ENCODE measurements around the gene IFI30. TPM values are rescaled to one million over a fixed set of nuclear protein-coding genes. Genes with fewer than 3 reads are reported as not detected.

The IFI30 gene
- total RNA-seq, 1 experiment from 2014 or later, result 416 TPM

DNA sequence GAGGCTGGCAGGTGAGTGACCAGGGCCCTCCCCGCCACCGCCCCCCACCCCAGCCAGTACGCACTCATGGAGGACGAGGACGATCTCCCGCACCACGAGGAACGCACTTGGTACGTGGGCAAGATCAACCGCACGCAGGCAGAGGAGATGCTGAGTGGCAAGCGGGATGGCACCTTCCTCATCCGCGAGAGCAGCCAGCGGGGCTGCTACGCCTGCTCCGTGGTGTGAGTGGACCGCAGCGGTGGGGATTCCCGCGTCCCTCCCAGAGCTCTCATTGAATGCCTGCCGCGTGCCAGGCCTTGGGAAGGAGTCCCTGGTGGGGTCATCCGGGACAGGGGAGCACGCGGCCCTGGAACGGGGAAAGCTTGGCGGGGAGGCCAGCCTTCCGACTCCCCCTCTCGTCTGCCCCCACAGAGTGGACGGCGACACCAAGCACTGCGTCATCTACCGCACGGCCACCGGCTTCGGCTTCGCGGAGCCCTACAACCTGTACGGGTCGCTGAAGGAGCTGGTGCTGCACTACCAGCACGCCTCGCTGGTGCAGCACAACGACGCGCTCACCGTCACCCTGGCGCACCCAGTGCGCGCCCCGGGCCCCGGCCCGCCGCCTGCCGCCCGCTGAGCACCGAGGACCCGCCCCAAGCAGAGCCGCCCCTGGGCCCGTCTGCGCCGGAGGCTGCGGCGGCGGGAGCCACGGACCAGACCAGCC is 4.8 kb upstream of the IFI30 start:
- Histone ChIP-seq H3K9ac (ENCODE audit: low read length) (no peak overlapping the region), H3K9me3 (ENCODE audit: low read length) (no peaks in the 10 kb centered on the region), H3K4me2 (ENCODE audit: low read depth, low read length, poor library complexity, severe bottlenecking) (peak overlapping the region; percentile 64), H3K27ac (ENCODE audit: low read length) (peak overlapping the region; percentile 85), H4K20me1 (ENCODE audit: insufficient read depth, low read depth, low read length) (no peaks in the 10 kb centered on the region), H3K4me1 (ENCODE audit: low read length) (peaks cover 55% of the 10 kb centered on the region), H2AFZ (ENCODE audit: low read length) (no peak overlapping the region), H3K27me3 (ENCODE audit: low read length) (no peaks in the 10 kb centered on the region), H3K36me3 (ENCODE audit: insufficient read depth, low read length) (peaks cover 7% of the 10 kb centered on the region; the same call in 1 of the 2 replicates), H3K9me2 (replicated peaks; ENCODE audit: insufficient read depth, low read length) (no peaks in the 10 kb centered on the region), H3K4me3 (ENCODE audit: low read length) (no peak overlapping the region), H3K79me2 (ENCODE audit: low read length) (no peaks in the 10 kb centered on the region)
- no peak for DNase-seq

DNA sequence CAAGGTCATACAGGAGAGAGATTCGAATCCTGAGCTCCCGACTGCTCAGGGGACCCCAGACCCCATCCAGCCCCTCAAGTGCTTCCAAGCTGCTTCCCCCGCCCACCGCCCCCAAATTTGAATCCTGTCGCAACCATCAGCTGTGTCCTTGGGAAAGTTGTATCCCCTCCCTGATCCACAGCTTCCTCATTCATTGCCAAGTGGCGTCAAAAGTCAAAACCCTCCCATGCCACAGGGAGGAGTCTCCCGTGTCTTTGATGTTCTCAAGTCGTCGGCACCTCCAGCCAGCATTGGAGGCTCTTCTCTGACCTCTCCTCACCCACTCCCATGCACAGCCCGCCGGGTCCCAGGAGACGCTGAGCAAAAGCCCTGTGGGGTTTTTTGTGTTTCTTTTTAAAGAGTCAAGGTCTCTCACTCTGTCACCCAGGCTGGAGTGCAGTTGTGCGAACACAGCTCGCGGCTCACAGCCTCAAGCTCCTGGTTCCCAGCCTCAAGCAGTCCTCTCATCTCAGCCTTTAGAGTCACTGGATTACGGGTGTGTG is 2.8 kb upstream of the IFI30 start:
- peak; percentile 89 for DNase-seq
- H2AFZ ChIP-seq (ENCODE audit: low read length), result no peak overlapping the region
- peaks cover 69% of the 10 kb centered on the region for H3K4me1 ChIP-seq (ENCODE audit: low read length)
- peak overlapping the region; percentile 85 for H3K27ac ChIP-seq (ENCODE audit: low read length)
- no peaks in the 10 kb centered on the region for H3K9me3 ChIP-seq (ENCODE audit: low read length)
- H3K36me3 ChIP-seq (ENCODE audit: insufficient read depth, low read length), result peaks cover 7% of the 10 kb centered on the region; the same call in 1 of the 2 replicates
- H3K9ac ChIP-seq (ENCODE audit: low read length), result peak overlapping the region; percentile 57
- H3K4me2 ChIP-seq (ENCODE audit: low read depth, low read length, poor library complexity, severe bottlenecking), result peak overlapping the region; percentile 66
- no peaks in the 10 kb centered on the region for H3K79me2 ChIP-seq (ENCODE audit: low read length)
- no peaks in the 10 kb centered on the region for H4K20me1 ChIP-seq (ENCODE audit: insufficient read depth, low read depth, low read length)
- no peaks in the 10 kb centered on the region for H3K27me3 ChIP-seq (ENCODE audit: low read length)
- peak overlapping the region; percentile 35; the same call in 1 of the 2 replicates for H3K4me3 ChIP-seq (ENCODE audit: low read length)
- no peaks in the 10 kb centered on the region for H3K9me2 ChIP-seq (replicated peaks; ENCODE audit: insufficient read depth, low read length)

DNA sequence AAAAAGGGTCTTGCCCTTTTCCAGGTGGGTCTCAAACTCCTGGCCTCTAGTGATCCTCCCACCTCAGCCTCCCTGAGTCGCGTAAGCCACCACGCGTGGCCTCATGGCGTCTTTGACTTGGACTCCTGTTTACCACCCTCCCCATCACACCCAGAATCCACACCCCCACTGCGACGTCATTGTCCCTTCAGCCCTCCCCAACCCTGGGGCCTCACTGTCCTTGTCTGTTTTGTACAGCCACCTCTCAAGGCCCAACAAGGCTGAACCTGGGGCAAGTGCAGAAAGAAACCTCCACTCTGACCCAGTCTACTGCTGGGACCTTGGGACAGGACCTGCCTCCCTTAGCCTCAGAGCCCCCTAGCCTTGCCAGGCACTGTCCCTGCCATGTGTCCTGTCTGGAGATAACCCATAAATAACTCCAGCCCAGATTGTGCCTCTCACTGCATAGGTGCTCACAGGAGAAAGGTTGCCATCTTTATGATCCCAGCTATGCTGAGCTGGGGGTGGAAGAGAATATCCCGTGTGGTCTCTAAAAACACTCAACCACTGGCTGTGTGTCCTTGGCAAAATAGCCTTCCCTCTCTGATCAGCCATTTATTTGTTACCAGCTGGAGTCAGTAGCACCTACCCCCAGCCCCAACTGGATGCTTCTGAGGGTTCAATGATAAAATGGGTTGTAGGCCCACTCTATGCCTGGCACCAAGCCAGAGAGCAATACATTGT is 1.8 kb upstream of the IFI30 start:
- Histone ChIP-seq H3K4me1 (ENCODE audit: low read length) (peaks cover 69% of the 10 kb centered on the region), H3K9me3 (ENCODE audit: low read length) (no peaks in the 10 kb centered on the region), H3K27me3 (ENCODE audit: low read length) (no peaks in the 10 kb centered on the region), H4K20me1 (ENCODE audit: insufficient read depth, low read depth, low read length) (no peaks in the 10 kb centered on the region), H3K4me2 (ENCODE audit: low read depth, low read length, poor library complexity, severe bottlenecking) (peak overlapping the region; percentile 66), H3K36me3 (ENCODE audit: insufficient read depth, low read length) (peaks cover 7% of the 10 kb centered on the region; the same call in 1 of the 2 replicates), H3K27ac (ENCODE audit: low read length) (peak overlapping the region; percentile 85), H3K9ac (ENCODE audit: low read length) (peak overlapping the region; percentile 26), H3K4me3 (ENCODE audit: low read length) (no peak overlapping the region), H3K79me2 (ENCODE audit: low read length) (no peaks in the 10 kb centered on the region), H3K9me2 (replicated peaks; ENCODE audit: insufficient read depth, low read length) (no peaks in the 10 kb centered on the region), H2AFZ (ENCODE audit: low read length) (no peak overlapping the region)
- DNase-seq, result peak; percentile 55

GRCh38 chr19:18172331-18173053 is 1.1 kb upstream of the IFI30 start:
- H3K4me3 ChIP-seq (ENCODE audit: low read length), result no peak overlapping the region; the same call in 1 of the 2 replicates

GRCh38 chr19:18173054-18173571 is 500 bp upstream of the IFI30 start:
- Histone ChIP-seq H3K27ac (ENCODE audit: low read length) (peak overlapping the region; percentile 42), H2AFZ (ENCODE audit: low read length) (no peak overlapping the region), H3K79me2 (ENCODE audit: low read length) (no peaks in the 10 kb centered on the region), H4K20me1 (ENCODE audit: insufficient read depth, low read depth, low read length) (no peaks in the 10 kb centered on the region), H3K9ac (ENCODE audit: low read length) (peak overlapping the region; percentile 77), H3K9me2 (replicated peaks; ENCODE audit: insufficient read depth, low read length) (no peaks in the 10 kb centered on the region), H3K4me2 (ENCODE audit: low read depth, low read length, poor library complexity, severe bottlenecking) (peak overlapping the region; percentile 89), H3K27me3 (ENCODE audit: low read length) (no peaks in the 10 kb centered on the region), H3K36me3 (ENCODE audit: insufficient read depth, low read length) (0 out of 2 replicates have a peak, but pooled peaks cover 5% of the 10 kb centered on the region), H3K4me3 (ENCODE audit: low read length) (peak overlapping the region; percentile 76; the same call in 1 of the 2 replicates), H3K4me1 (ENCODE audit: low read length) (peaks cover 66% of the 10 kb centered on the region), H3K9me3 (ENCODE audit: low read length) (no peaks in the 10 kb centered on the region)
- peak; percentile 56 for DNase-seq

More at GRCh38 chr19:18172331-18173053, 1.1 kb upstream of the IFI30 start:
- Histone ChIP-seq H4K20me1 (ENCODE audit: insufficient read depth, low read depth, low read length) (no peaks in the 10 kb centered on the region), H3K9me3 (ENCODE audit: low read length) (no peaks in the 10 kb centered on the region), H3K27ac (ENCODE audit: low read length) (peak overlapping the region; percentile 42), H3K4me1 (ENCODE audit: low read length) (peaks cover 69% of the 10 kb centered on the region), H3K9ac (ENCODE audit: low read length) (peak overlapping the region; percentile 77; the same call in 1 of the 2 replicates), H3K4me2 (ENCODE audit: low read depth, low read length, poor library complexity, severe bottlenecking) (peak overlapping the region; percentile 89), H2AFZ (ENCODE audit: low read length) (no peak overlapping the region), H3K79me2 (ENCODE audit: low read length) (no peaks in the 10 kb centered on the region), H3K9me2 (replicated peaks; ENCODE audit: insufficient read depth, low read length) (no peaks in the 10 kb centered on the region), H3K36me3 (ENCODE audit: insufficient read depth, low read length) (peaks cover 7% of the 10 kb centered on the region; the same call in 1 of the 2 replicates), H3K27me3 (ENCODE audit: low read length) (no peaks in the 10 kb centered on the region)
- no peak for DNase-seq

DNA sequence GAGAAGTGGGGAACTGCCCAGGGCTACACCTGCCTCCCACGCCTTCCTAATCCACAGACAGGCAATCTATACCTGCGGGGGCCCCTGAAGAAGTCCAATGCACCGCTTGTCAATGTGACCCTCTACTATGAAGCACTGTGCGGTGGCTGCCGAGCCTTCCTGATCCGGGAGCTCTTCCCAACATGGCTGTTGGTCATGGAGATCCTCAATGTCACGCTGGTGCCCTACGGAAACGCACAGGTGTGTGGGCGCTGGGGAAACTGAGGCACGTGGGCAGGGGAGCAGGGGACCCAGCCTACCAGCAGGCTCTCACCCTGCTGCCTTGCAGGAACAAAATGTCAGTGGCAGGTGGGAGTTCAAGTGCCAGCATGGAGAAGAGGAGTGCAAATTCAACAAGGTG is 1.4 kb downstream of the IFI30 start:
- H3K9me3 ChIP-seq (ENCODE audit: low read length), result no peaks in the 10 kb centered on the region
- DNase-seq, result no peak
- H3K9ac ChIP-seq (ENCODE audit: low read length), result peak overlapping the region; percentile 77
- H3K4me2 ChIP-seq (ENCODE audit: low read depth, low read length, poor library complexity, severe bottlenecking), result peak overlapping the region; percentile 89
- no peaks in the 10 kb centered on the region for H3K27me3 ChIP-seq (ENCODE audit: low read length)
- H4K20me1 ChIP-seq (ENCODE audit: insufficient read depth, low read depth, low read length), result no peaks in the 10 kb centered on the region
- peaks cover 53% of the 10 kb centered on the region for H3K4me1 ChIP-seq (ENCODE audit: low read length)
- H2AFZ ChIP-seq (ENCODE audit: low read length), result no peak overlapping the region
- no peak overlapping the region for H3K27ac ChIP-seq (ENCODE audit: low read length)
- H3K79me2 ChIP-seq (ENCODE audit: low read length), result no peaks in the 10 kb centered on the region
- no peaks in the 10 kb centered on the region for H3K9me2 ChIP-seq (replicated peaks; ENCODE audit: insufficient read depth, low read length)
- H3K4me3 ChIP-seq (ENCODE audit: low read length), result peak overlapping the region; percentile 76
- no peaks in the 10 kb centered on the region for H3K36me3 ChIP-seq (ENCODE audit: insufficient read depth, low read length)

- Histone ChIP-seq H4K20me1 (ENCODE audit: insufficient read depth, low read depth, low read length) (no peaks in the 10 kb centered on the region), H3K27ac (ENCODE audit: low read length) (no peak overlapping the region), H3K4me3 (ENCODE audit: low read length) (no peak overlapping the region), H3K4me2 (ENCODE audit: low read depth, low read length, poor library complexity, severe bottlenecking) (no peak overlapping the region), H3K9me2 (replicated peaks; ENCODE audit: insufficient read depth, low read length) (no peaks in the 10 kb centered on the region), H3K4me1 (ENCODE audit: low read length) (peaks cover 43% of the 10 kb centered on the region), H3K9ac (ENCODE audit: low read length) (no peak overlapping the region), H2AFZ (ENCODE audit: low read length) (no peak overlapping the region), H3K27me3 (ENCODE audit: low read length) (no peaks in the 10 kb centered on the region), H3K36me3 (ENCODE audit: insufficient read depth, low read length) (no peaks in the 10 kb centered on the region), H3K9me3 (ENCODE audit: low read length) (no peaks in the 10 kb centered on the region), H3K79me2 (ENCODE audit: low read length) (no peaks in the 10 kb centered on the region)
- no peak for DNase-seq
Measured at GRCh38 chr19:18176367-18177310, 3.0 kb downstream of the IFI30 start.

All from Karpas-422 (cell line).